Measurements from ENCODE around the gene TANGO2. TPM values are rescaled to one million over a fixed set of nuclear protein-coding genes. Genes with fewer than 3 reads are reported as not detected.
A peak's percentile ranks its signal among the peaks of the same experiment; 100 is the strongest.

Gene TANGO2
- total and polyA plus RNA-seq, 9 of the 15 experiments (the other 6 are each of a cell fraction or from before 2014, with no cell fraction given): 15.5 to 94.9 (median 70.1) TPM

DNA sequence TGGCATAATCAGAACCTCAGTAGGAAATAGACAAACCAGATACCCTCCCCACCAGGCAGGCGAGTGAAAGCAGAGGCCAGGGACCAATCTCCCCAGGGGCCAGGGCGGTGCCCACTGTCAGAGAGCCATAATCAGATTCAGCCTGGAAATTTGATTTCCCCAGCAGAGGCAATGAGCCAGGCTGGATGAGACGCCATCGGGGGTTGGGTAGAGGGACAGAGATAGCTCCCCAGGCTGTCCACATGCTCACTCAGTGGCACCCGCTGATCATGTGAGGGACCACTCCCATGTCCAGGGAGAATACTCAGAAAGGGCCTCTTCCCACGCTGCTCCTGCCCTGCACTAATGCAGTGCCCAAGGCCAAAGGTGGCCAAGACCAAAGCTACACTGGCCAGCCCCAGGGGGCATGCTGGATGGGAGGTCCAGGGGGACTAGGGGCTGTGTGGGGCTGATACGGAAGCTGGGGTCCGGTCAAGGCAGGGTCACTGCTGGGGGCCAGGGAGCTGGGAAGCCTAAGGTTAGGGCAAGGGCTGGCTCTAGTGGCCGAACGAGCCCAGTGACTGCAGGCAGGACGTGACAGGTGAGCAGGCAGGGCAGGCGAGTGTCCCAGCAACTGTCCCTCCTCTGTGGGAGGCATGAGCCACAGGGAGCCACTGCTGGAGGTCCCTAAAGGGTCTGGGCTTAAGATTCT lies 24.1 kb upstream of the TANGO2 start (continued):
- TF ChIP-seq POLR2AphosphoS2 (IDR thresholded peaks at IDR 0.05; ENCODE audit: low read length) (no peak), FUS (optimal IDR thresholded peaks at IDR 0.05; ENCODE audit: low read depth, low read length) (no peak), PHF20 (IDR thresholded peaks at IDR 0.05; ENCODE audit: partially characterized antibody) (no peak), ZNF12 (CRISPR knock-in tag; IDR thresholded peaks at IDR 0.05) (peak; percentile 7; the same call in 1 of the 2 replicates), MAZ (CRISPR knock-in tag; conservative IDR thresholded peaks at IDR 0.05 in 1 of 2, IDR thresholded peaks at IDR 0.05 in 1 of 2) (0 out of 4 replicates have a peak, but pooled peaks of 1 of the 2 experiments have one; percentile 50), SMARCA5 (IDR thresholded peaks at IDR 0.05) (no peak), ZZZ3 (IDR thresholded peaks at IDR 0.05) (no peak), FOXA1 (IDR thresholded peaks at IDR 0.05; ENCODE audit: borderline replicate concordance) (no peak), ZNF134 (CRISPR knock-in tag; conservative IDR thresholded peaks at IDR 0.05) (no peak), PHB (CRISPR knock-in tag; IDR thresholded peaks at IDR 0.05) (peak; percentile 22; the same call in 1 of the 2 replicates), GTF2F1 (IDR thresholded peaks at IDR 0.05; ENCODE audit: low read depth, low read length) (no peak), MTF1 (CRISPR knock-in tag; IDR thresholded peaks at IDR 0.05; ENCODE audit: borderline replicate concordance) (peak; percentile 9; the same call in 1 of the 2 replicates), PRPF4 (IDR thresholded peaks at IDR 0.05; ENCODE audit: insufficient read depth, low read depth, low read length, poor library complexity, severe bottlenecking) (no peak), BHLHE40 (IDR thresholded peaks at IDR 0.05; ENCODE audit: low read length) (peak; percentile 28; the same call in 1 of the 2 replicates), SMAD4 (CRISPR knock-in tag; conservative IDR thresholded peaks at IDR 0.05) (no peak), GABPA (tag; conservative IDR thresholded peaks at IDR 0.05; ENCODE audit: low read depth) (no peak), NR2F6 (CRISPR knock-in tag; IDR thresholded peaks at IDR 0.05) (no peak), ZFP1 (CRISPR knock-in tag; IDR thresholded peaks at IDR 0.05) (no peak)
- TF ChIP-seq, protein P1, sequence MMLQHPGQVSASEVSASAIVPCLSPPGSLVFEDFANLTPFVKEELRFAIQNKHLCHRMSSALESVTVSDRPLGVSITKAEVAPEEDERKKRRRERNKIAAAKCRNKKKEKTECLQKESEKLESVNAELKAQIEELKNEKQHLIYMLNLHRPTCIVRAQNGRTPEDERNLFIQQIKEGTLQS (IDR thresholded peaks at IDR 0.05): no peak
- TF ChIP-seq, protein P1 (CRISPR knock-in tag; conservative IDR thresholded peaks at IDR 0.05): no peak
- TF ChIP-seq, protein P2, sequence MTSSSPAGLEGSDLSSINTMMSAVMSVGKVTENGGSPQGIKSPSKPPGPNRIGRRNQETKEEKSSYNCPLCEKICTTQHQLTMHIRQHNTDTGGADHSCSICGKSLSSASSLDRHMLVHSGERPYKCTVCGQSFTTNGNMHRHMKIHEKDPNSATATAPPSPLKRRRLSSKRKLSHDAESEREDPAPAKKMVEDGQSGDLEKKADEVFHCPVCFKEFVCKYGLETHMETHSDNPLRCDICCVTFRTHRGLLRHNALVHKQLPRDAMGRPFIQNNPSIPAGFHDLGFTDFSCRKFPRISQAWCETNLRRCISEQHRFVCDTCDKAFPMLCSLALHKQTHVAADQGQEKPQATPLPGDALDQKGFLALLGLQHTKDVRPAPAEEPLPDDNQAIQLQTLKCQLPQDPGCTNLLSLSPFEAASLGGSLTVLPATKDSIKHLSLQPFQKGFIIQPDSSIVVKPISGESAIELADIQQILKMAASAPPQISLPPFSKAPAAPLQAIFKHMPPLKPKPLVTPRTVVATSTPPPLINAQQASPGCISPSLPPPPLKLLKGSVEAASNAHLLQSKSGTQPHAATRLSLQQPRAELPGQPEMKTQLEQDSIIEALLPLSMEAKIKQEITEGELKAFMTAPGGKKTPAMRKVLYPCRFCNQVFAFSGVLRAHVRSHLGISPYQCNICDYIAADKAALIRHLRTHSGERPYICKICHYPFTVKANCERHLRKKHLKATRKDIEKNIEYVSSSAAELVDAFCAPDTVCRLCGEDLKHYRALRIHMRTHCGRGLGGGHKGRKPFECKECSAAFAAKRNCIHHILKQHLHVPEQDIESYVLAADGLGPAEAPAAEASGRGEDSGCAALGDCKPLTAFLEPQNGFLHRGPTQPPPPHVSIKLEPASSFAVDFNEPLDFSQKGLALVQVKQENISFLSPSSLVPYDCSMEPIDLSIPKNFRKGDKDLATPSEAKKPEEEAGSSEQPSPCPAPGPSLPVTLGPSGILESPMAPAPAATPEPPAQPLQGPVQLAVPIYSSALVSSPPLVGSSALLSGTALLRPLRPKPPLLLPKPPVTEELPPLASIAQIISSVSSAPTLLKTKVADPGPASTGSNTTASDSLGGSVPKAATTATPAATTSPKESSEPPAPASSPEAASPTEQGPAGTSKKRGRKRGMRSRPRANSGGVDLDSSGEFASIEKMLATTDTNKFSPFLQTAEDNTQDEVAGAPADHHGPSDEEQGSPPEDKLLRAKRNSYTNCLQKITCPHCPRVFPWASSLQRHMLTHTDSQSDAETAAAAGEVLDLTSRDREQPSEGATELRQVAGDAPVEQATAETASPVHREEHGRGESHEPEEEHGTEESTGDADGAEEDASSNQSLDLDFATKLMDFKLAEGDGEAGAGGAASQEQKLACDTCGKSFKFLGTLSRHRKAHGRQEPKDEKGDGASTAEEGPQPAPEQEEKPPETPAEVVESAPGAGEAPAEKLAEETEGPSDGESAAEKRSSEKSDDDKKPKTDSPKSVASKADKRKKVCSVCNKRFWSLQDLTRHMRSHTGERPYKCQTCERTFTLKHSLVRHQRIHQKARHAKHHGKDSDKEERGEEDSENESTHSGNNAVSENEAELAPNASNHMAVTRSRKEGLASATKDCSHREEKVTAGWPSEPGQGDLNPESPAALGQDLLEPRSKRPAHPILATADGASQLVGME (CRISPR knock-in tag; IDR thresholded peaks at IDR 0.05): peak; percentile 39; the same call in 1 of the 2 replicates

All from K562 (cell line).